DOHH2 (cell line): ENCODE measurements around the gene IL22RA1.

Experiments used
- CTCF ChIP-seq: fragments of 200-600 bp; sonication (generic); IDR thresholded peaks from one replicate; pipeline ENCODE4 v1.5.1; 2014; ENCODE audit warnings: antibody characterized with exemption, mild to moderate bottlenecking, low read depth, low read length; ENCODE audit not compliant: poor library complexity, severe bottlenecking
- EZH2phosphoT487 ChIP-seq: fragments of 200-600 bp; sonication (generic); IDR thresholded peaks from 2 replicates; pipeline ENCODE4 v1.6.1; 2017; ENCODE audit warnings: borderline replicate concordance, mild to moderate bottlenecking, antibody characterized with exemption, low read length, moderate library complexity, mixed read lengths

- TF ChIP-seq CTCF: no peak
- no peak for TF ChIP-seq EZH2phosphoT487
Measured at GRCh38 chr1:24084050-24084449, 58.9 kb downstream of the IL22RA1 start.
